GM18508 (cell line): ENCODE results near the gene GLB1L3.
"Not testable (repeated sequence)": the region's sequence is repeated elsewhere in the genome, so short reads cannot be mapped to it uniquely, and the experiment has no call there.

Experiments used
- ATAC-seq: cut with Tn5 transposase; IDR thresholded peaks from one replicate; pipeline ENCODE4 v1.9.1; 2021; ENCODE audit warnings: moderate number of reproducible peaks; ENCODE audit not compliant: insufficient read depth, unreplicated experiment

The GLB1L3 gene

GRCh38 chr11:134340354-134340964 lies 64.3 kb downstream of the GLB1L3 start:
- ATAC-seq = no peak

GRCh38 chr11:134341805-134342571 lies 65.8 kb downstream of the GLB1L3 start:
- no peak for ATAC-seq

GRCh38 chr11:134342572-134343340 lies 66.6 kb downstream of the GLB1L3 start:
- ATAC-seq = no peak

GRCh38 chr11:134343646-134344045 lies 67.5 kb downstream of the GLB1L3 start:
- ATAC-seq = no peak

- ATAC-seq = not testable (repeated sequence)
These were observed 68.5 kb downstream of the GLB1L3 start for GRCh38 chr11:134344497-134345236.

- no peak for ATAC-seq
These were observed 69.0 kb downstream of the GLB1L3 start for GRCh38 chr11:134345237-134345550.

- ATAC-seq = no peak
These were observed 70.2 kb downstream of the GLB1L3 start for GRCh38 chr11:134346101-134346975.

- ATAC-seq = no peak
These were observed 70.8 kb downstream of the GLB1L3 start for GRCh38 chr11:134346976-134347350.

GRCh38 chr11:134347441-134347840 lies 71.3 kb downstream of the GLB1L3 start:
- no peak for ATAC-seq

- no peak for ATAC-seq
These were observed 73.1 kb downstream of the GLB1L3 start for GRCh38 chr11:134349109-134349801.

GRCh38 chr11:134349802-134350355 lies 73.7 kb downstream of the GLB1L3 start:
- no peak for ATAC-seq

GRCh38 chr11:134350381-134350780 lies 74.2 kb downstream of the GLB1L3 start:
- ATAC-seq = no peak

GRCh38 chr11:134352111-134352510 lies 75.9 kb downstream of the GLB1L3 start:
- no peak for ATAC-seq

GRCh38 chr11:134355136-134355535 lies 79.0 kb downstream of the GLB1L3 start:
- no peak for ATAC-seq

GRCh38 chr11:134355656-134356055 lies 79.5 kb downstream of the GLB1L3 start:
- ATAC-seq = no peak

- ATAC-seq = no peak
These were observed 80.7 kb downstream of the GLB1L3 start for GRCh38 chr11:134356656-134357544.

- no peak for ATAC-seq
These were observed 81.3 kb downstream of the GLB1L3 start for GRCh38 chr11:134357545-134357839.

GRCh38 chr11:134358165-134358855 lies 82.1 kb downstream of the GLB1L3 start:
- no peak for ATAC-seq
